Renal cortical epithelial cell (primary cell): ENCODE measurements around the gene TBC1D3B. TPM values are rescaled to one million over a fixed set of nuclear protein-coding genes. Genes with fewer than 3 reads are reported as not detected.
"Not testable (repeated sequence)": the region's sequence is repeated elsewhere in the genome, so short reads cannot be mapped to it uniquely, and the experiment has no call there.

Source experiments
- DNase-seq: peaks from one replicate; pipeline ENCODE4 v3.0.0-alpha.2; 2011; ENCODE audit warnings: low read depth
- total RNA-seq: library from RNA; depleted of rRNA; stranded (reverse); fragments of >200 nt; gene quantifications from 2 replicates; pipeline ENCODE4 v1.2.3, GENCODE V29; 2014

TBC1D3B gene
- total RNA-seq, 1 donor from 2014 or later: 2.6 TPM

DNA sequence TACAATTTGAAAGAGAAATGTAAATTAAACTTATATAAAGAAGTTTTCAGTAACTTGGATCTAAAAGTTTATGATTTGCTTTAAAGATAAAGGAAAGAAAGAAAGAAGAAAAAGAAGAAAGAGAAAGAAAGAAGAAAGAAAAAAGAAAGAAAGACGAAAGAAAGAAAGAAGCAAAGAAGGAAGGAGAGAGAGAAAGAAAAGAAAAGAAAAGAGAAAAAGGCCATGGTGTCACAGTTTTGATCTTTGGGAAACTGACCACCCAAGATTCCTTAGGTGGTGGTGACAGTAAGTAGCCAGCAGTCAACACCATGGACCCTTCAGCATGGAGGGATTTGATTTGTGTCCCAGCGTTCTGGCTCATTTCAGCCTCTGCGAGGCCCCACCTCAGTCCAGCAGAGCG lies 24.7 kb upstream of the TBC1D3B start:
- DNase-seq: not testable (repeated sequence)

DNA sequence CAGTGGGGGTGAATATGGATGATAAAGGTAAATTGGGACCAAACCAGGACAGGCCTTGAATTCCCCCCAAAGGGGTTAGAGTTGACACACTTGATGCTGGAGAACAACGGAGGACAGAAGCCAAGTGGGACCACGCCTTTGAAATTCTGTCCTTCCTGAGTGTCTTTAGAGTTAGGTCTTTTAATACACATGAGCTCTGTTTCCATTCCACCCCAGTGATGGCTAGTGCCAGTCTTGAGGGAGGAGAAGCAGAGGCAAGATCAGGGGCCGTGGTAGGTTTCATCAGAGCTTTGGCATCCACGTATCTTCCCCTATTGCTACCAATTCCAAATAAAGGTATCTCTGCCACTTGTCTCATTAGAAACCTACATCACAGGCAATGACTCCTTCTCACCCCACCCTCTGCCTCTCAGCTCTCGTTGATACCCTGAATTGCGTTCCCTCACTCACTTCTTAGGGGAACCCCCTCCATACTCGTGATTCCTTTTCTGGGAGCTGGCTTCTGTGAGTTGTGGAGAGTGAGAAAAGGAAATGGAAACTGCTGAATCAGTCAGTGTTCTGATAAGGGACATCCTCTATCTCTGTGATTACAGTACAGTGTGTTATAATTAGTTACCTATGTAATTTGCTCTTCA lies 22.5 kb upstream of the TBC1D3B start:
- DNase-seq: no peak

DNA sequence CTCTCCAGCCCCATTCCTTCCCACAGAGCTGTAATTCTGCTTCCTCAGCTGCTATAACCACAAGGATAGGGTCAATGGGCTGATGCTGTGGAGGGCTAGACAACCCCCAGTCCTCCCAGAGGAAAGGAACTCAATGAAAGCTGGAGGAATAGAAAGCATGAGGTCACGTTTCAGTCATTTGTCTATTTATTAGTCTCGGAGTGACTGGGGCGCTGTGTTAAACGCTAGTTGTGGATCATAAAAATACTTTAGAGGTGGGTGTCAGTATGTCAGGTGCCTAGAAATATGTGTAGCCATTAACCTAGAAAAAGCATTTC lies 20.9 kb upstream of the TBC1D3B start:
- DNase-seq: no peak

DNA sequence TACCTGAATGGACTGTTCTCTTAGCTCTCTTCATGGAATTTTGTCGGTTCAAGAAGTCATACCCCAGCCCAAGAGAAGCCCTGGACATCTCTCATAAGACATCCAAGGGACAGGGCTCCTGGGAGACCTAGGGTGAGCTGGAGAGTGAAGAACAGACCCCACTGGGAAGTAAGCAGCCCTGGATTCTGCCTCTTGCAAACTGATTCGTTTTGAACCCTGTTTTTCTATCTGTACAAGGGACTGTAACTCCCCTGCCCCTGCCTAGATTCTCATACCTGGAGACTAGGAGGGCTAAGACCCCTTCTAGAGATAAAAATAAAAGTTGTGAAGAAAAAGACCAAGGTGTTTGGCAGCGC lies 19.7 kb upstream of the TBC1D3B start:
- no peak for DNase-seq

DNA sequence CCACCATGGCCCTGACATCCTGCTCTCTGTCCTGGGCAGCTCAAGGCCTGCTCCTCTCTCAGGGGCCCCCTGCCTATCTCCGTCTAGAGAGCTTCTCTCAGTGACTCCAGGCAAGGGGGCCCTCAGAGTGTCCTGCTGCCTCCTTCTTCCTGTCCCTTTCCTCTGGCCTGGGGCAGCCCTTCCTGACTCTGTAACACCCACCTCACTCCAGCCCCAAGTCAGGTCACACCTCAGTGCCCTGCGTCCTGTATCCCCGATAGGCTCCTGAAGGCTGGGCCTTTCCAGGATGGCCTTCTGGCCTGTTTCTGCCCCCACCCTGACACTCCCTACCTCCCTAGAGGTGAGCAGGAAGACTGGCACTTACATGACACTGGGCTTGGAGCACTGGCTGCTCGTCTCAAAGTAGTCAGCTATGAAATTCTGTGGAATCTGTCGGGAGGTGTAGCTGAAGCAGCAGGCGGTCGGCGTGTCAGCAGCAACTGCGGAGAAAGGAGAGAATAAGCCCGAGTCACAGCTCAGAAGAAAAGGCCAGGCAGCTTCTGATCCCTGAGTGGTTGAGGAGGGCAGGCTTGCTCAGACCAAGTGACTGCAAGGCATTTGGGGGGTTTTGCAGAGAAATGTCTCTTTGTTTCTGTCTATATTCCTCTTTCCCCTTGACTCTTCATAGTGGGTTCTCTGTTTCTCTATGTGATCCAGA lies 19.1 kb upstream of the TBC1D3B start:
- no peak for DNase-seq

DNA sequence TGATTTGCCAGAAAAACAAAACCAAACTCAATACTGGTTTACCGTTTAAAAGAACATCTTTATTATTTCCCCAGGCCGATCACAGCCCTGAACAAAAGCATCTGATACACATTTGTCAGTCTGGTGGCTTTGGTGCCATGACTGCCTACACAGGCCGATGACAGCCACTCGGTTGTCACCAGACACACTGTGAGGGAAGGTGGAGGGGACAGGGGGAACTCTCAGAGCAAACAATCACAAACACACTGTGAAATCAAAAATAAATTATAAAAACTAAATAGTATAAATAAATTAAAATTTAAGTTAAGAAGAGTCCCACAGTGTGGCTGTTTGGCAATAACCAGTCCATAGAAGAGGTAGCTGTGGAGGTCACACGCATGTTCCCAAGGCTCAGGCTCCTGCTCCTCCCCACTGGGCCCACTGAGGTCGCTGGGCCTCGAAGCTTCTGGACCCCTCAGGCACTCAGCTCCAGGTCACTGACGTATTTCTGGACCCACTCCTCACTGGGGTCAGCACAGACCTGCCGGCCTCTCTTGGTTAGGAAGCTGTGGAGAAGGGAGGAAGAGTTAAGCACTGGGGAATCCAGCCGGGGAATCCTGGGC lies 18.5 kb upstream of the TBC1D3B start:
- not testable (repeated sequence) for DNase-seq

DNA sequence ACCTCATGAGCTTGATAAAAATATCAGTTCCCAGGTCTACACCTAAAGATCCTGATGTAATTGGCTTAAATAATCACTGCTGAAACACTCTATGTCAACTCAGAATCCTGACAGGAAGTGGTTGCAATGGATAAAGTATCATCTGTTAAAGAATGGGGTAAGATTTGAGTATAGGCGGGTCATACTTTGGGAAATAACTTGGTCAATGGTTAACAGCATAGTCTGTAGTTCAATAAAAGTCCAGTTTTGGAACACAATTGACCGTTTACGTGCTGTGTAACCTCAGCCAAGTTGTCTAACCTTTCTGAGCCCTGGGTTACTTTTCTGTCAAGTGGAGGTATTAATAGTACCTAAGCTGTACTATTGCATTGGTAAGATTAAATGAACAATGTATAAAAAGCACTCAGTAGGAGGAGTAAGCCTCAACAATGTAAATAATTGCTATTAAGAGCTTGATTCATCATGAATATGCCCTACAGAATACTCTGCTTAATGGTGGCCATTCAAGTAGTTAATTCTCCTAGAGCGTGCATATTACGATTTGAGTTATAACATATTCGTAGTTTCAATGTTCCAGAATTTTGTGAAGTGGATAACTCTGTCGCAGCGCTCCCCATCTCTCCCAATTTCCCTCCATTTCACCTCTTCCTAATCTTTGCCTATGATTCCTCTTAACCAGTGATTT lies 17.9 kb upstream of the TBC1D3B start:
- DNase-seq: not testable (repeated sequence)

DNA sequence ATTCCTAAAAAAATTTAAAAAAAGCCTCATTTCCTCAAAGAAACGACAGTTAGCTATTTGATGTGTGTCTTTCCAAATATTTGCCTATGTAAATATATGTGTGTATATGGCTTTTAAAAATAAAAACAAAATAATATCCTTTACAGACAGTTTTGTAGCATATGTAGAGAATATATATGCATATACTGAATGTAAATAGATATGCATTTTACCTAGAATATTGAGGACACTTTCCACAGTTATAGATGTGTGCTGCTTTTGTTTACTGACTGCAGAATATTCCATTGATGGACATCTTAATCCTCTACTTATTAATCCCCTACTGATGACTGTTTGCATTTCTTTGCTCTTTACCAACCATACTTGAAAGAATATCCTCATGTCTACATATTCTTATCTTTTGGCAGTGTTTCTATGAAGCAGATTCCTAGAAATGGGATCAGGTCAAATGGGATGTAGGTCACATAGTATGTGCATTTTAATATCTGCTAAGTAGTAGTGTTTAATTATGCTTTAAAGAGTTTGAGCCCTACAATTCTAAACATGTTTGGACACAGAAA lies 16.9 kb upstream of the TBC1D3B start:
- no peak for DNase-seq

DNA sequence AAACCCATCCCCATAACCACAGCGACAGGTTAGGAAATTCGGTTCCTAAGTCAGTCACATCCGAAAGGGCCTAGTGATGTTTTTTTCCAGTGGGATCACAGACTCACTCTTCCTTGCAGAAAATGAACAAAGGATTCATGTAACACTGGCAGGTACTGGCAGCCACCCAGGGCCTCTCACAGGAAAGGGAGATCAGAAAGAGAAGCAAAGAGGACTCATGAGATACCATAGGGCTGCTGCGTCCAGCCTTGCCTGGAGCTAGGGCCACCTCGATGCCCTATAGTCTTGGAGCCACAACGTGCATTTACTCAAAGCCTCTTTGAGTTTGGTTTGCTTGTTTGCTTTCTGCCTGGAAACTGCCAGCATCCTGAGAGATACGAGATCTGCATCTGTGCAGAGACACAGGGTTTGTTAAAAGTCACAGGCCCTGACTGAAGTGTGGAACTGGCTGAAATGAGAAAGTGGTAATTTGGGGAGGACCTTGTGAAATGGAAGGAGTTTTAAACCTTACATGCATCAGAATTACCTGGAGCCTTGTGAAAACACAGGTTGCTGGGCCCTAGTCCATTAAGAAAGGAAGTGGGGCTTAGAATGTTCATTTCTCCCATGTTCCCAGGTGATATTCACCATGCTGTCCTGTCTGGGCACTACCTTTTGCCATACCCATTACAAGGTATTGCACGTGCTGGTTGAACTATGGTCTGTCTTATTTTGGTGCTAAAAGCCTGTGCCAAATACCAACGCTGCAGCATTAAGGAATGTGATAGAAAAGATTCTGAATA lies 14.3 kb upstream of the TBC1D3B start:
- DNase-seq: not testable (repeated sequence)

DNA sequence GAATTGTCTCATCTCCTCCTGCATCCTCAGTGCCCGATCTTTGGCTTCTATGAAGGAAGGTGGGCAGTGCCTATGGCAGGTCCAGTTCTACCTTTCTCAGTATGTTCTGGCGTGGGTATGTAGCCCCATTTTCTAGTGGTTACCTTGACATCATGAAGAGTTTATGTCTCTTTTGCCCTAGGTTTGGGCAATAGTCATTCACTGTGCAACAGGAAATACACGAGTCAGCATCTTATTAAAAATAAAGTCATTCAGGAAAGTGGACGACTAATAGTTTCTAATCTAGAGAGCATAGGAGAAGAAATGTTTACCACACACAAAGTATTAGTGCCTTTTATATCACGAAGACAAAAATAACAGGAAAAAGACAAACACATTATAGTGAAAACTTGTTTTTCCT lies 13.6 kb upstream of the TBC1D3B start:
- DNase-seq: not testable (repeated sequence)

DNA sequence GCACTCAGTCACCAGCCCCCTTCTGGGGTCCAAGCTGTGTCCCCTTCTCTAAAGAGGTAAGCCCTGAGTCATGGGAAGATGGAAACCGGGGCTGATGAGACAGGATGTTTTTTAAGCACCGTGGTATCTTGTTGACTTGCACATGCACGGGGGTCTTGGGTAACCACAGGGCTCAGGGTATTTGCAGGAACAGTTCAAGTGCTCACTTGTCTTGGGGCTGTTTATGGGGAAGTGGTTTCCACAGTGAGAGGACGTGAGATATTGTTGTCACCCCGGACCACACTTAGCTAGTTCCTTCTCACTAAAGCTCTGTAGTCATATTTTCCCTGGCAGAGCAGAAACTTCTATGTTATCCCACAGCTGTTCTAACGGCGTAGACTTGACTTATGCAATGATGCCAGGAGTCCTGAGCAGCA lies 12.5 kb upstream of the TBC1D3B start:
- no peak for DNase-seq

DNA sequence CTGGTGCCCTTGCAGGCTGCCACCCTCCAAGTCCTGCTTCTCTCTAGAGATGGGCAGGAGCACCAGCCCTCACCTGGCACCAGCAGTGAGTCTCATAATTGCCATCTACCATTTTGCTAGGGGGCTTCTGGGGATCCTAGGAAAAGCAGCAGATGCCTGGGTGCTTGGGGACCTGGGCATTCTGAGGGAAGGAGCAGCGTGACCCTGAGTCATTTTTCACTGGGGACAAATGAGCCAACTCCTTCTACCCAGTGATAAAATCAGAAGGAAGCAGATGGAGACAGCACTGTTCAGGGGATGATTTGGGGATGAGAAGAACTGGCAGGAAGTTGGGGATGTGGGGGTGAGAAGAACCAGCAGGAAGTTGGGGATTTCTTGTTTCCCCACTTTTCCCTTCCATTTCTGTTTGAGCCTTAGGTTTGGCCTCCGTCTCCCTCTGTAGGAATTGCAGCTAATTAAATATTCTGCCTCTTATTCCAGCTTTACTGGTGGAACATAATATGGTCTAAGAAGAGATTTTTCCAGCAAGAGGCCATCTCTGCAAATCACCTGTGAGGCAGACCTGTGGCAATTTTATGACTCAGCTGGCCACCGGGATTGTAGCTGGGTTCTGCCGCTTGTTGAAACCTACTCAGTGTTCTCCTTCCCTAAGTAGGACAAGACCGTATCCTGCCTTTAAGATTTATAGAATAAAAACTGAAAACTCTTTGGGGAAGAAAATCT lies 11.7 kb upstream of the TBC1D3B start:
- not testable (repeated sequence) for DNase-seq

DNA sequence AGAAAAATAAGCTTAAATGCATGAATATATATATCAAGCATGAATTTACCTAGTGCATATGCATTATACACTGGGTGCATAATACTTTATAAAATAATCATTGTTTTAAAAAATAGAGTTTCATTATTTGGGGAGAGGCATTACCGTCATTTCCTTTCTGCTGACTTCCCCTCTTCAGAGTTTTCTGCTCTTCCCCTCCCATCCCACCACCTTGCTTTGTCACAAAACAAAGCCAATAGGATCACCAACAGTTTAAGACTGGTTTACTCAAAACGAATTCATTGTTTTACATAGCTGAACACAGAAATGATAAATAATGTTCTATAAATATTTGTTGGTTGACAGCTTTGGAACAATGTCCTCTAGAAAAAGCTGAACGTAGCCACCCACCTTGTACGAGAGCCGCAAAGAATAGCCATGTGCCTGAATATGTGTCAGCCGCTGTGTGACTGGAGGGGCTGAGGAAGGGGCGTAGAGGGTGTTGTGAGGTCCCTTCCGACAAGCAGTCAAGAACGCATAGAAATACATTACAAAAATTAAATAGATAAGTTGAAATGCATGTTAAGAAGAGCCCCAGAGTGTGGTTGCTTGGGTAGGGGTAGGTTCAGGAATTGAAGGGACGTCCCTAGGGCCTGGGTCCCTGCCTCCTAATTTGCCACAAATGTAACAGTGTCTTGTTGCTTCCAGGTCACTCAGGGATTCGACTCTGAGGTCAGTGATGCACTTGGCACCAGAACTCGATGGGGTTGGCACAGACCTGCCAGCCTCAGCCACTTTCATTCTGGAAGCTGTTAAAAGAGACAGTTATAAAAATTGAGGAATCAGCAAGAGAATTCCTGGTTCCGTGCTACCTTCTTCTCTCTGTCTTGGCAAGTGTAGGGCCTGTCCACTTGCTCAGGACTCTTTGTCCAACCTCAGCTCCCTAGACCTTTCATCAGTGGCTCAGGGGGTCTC lies 10.7 kb upstream of the TBC1D3B start:
- DNase-seq: not testable (repeated sequence)

DNA sequence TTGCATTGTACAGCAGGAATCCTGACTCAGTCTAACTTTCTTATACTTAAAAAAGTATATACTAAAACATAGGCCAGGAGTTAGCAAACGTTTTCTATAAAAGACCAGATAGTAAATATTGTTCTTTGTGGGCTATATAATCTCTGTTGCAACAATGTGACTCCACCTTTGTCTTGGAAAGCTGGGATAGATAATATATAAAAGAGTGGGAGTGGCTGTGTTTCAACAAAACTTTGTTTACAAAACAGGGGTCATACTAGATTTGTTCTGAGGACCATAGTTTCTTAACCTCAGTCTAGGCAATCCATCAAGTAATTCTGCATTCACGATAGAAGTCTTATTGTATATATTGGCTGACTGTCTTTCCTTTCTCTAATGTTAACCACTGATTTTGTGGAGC lies 9.0 kb upstream of the TBC1D3B start:
- no peak for DNase-seq

DNA sequence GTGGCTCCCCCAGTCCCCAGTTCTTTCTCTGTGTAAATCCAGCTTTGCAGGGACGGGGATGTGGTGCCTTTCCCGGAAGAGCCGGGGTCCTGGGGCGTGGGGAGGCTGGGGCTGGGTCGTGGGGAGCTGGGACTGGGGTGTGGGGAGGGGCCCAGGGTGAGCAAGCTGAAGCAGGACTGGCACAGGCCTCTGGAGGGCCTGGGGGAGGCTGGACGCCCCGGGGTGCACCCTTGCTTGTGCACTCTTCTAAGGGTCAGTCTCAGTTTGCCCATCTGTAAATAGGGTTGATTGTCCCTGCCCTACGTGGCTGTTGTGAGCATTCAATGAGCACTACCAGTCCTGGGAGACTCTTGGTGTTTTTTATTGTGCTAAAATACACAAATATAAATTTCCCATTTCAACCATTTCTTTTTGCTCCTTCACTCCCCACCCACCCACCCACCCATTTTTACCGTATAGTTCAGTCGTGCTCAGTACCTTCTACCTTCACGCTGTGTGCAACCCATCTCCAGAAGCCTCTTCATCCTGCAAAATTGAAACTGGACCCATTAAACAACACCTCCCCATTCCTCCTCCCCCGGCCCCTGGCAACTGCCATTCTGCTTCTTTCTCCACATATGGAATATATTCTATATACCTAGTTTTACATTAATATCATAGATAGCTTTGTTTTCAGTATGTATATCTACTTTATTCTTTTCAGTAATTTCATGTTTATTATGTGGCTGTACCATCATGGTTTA lies 7.8 kb upstream of the TBC1D3B start:
- no peak for DNase-seq

DNA sequence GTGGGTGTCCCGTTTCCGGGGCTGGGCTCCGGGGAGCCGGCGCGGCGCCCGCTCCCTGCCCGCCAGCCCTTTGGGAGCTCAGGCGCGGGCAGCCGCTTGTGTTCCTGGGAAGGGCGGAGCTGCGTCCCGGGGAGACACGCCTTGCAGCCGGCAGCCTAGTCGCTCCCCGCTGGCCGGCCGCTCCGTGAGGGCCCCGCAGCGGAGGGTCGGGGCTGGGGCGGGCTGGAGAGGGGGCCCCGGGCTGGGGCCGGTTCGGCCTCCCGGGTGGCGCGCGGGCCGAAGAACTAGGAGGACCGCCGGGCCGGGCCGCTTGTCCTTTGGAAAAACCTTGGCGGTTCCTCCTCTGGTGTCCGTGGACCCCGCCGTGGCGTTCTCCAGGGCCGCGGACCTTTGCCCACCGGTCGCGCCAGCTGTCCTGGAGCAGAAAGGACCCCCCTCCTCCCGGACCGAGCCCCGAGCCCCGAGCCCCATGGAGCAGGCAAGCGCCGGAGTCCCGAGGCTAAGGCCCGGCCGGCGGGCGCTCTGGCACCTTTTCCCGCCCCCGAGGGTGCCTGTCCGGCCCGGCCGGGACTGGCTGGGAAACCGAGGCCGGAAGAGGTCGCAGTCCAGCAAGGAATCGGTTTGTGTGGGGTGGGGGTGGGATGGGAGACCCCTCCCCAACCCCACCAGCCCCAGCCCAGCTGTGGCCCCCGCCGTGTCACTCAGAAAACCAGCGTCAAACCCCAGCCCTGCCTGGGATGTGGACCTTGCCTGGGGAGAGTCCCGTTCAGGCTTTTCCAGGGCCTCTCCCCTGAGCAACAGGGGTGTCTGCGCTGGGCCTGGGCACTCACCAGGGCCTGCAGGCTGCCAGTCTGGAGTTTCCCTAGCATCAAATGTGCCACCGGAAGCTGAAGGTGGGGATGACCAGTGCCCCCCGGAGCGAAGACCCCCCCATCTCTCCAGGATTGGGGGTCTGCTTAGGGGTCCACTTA lies 6.8 kb upstream of the TBC1D3B start:
- DNase-seq: no peak

DNA sequence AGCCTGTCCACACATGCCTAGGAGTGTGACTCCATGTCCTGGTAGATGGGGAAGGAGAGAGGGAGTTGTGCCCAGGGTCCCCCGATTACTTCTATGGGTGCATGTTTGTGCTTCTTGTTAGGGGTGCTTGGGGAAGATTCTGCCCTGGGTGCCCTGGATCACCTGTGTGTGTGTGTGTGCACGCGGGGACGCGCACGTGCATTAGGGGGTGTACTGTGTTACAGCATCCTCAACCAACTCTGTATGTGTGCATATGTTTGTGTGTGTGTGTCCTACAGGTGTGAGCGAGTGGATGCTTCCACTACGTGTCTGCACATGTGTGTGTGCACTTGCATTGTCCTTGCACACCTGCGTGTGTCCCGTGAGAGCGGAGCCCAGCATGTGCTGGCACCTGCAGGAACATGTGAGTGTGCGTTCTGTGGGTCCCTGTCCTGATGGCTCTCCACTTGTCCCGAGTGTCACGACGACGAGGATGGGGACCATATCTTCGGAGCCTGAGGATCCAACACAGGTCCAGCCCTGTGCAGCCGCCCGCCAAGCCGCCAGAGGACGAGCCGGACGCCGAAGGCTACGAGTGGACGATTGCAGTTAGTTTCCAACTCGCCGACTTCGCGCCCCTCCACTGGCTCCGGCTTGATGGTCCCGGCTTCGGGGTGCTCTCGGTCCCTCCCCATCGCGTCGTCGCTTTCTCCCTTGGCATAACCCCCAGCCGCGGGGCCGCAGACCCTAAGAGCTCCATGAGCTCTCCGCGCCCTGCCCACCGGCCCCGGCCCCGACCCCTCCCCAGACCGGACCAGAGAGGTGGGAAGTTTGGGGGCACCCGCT lies 6.0 kb upstream of the TBC1D3B start:
- DNase-seq: no peak
